ENCODE results near the gene LELP1. TPM values are rescaled to one million over a fixed set of nuclear protein-coding genes. Genes with fewer than 3 reads are reported as not detected.
"Not testable (repeated sequence)": the region's sequence is repeated elsewhere in the genome, so short reads cannot be mapped to it uniquely, and the experiment has no call there.

LELP1 gene
- total RNA-seq, 2 donors from 2014 or later, result 4.4 TPM; not detected in 1

DNA sequence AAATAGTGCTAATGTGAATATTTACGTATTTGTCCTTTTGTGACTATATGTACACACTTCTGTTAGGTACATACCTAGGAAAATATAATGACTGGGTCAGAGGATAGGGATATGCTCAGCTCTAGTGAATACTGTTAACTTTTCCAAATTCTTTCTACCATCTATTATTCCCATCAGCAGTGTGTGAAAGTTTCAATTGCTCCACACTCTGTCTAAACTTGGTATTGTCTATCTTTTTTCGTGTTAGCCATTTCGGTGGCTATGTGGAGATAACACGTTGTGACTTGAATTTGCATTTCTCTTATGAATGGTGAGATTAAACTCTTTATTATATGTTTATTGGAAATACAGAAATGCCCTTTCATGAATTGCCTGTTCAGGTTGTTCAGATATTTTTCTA lies 22.7 kb upstream of the LELP1 start:
- TF ChIP-seq POLR2AphosphoS5 (IDR thresholded peaks at IDR 0.05), result no peak
- TF ChIP-seq, protein P1, sequence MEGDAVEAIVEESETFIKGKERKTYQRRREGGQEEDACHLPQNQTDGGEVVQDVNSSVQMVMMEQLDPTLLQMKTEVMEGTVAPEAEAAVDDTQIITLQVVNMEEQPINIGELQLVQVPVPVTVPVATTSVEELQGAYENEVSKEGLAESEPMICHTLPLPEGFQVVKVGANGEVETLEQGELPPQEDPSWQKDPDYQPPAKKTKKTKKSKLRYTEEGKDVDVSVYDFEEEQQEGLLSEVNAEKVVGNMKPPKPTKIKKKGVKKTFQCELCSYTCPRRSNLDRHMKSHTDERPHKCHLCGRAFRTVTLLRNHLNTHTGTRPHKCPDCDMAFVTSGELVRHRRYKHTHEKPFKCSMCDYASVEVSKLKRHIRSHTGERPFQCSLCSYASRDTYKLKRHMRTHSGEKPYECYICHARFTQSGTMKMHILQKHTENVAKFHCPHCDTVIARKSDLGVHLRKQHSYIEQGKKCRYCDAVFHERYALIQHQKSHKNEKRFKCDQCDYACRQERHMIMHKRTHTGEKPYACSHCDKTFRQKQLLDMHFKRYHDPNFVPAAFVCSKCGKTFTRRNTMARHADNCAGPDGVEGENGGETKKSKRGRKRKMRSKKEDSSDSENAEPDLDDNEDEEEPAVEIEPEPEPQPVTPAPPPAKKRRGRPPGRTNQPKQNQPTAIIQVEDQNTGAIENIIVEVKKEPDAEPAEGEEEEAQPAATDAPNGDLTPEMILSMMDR (IDR thresholded peaks at IDR 0.05), result no peak
- intact Hi-C loops (cut with DNase I), result no loop called here
- no peaks in the 10 kb centered on the region for H3K4me1 ChIP-seq (replicated peaks)
- WGBS, result 59% methylated on average over 4 of the region's 4 CpGs
- H3K27ac ChIP-seq, result no peak overlapping the region
- H3K9me3 ChIP-seq, result no peaks in the 10 kb centered on the region
- no peak for DNase-seq (ENCODE audit: low spot score)
- no peak overlapping the region for H3K4me3 ChIP-seq
- no peaks in the 10 kb centered on the region for H3K36me3 ChIP-seq
- no peaks in the 10 kb centered on the region for H3K27me3 ChIP-seq (replicated peaks; ENCODE audit: insufficient read depth)

DNA sequence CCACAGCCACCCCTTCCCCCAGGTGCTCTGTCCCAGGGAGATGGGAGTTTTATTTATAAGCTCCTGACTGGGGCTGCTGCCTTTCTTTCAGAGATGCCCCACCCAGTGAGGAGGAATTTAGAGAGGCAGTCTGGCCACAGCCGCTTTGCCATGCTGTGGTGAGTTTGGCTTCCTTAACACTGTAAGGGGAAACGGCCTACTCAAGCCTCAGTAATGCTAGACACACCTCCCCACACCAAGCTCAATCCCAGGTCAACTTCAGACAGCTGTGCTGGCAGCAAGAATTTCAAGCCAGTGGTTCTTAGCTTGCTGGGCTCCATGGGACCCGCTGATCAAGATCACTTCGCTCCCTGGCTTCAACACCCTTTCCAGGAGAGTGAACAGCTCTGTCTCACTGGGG lies 14.9 kb upstream of the LELP1 start:
- H3K36me3 ChIP-seq; H3K4me3 ChIP-seq; intact Hi-C loops (cut with DNase I); H3K27ac ChIP-seq; H3K27me3 ChIP-seq (replicated peaks; ENCODE audit: insufficient read depth); H3K4me1 ChIP-seq (replicated peaks); H3K9me3 ChIP-seq; DNase-seq (ENCODE audit: low spot score): not testable (repeated sequence)
- 78% methylated on average over 4 of the region's 4 CpGs for WGBS

DNA sequence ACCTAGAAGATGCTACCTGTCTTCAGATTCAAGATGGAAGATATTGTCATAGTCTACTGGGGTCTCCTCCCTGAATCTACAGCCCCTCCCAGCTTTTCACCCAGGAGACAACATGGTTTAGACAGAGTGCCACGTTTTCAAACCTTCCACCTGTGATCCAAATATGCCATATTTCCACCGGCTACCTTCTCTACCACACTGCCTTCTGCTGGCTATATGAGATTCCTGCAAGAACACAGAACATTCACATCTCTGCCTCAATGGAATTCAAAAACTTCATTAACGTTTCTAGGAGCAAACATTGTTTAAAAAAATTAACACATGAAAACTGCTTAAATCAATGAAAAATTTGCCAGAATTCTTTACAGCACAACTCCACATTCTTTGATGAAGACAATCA lies 12.9 kb upstream of the LELP1 start:
- no peaks in the 10 kb centered on the region for H3K9me3 ChIP-seq
- DNase-seq (ENCODE audit: low spot score), result no peak
- whole genome bisulfite sequencing, result 13% methylated on average over 3 of the region's 3 CpGs
- H3K4me1 ChIP-seq (replicated peaks), result no peaks in the 10 kb centered on the region
- H3K27ac ChIP-seq, result no peak overlapping the region
- H3K27me3 ChIP-seq (replicated peaks; ENCODE audit: insufficient read depth), result no peaks in the 10 kb centered on the region
- H3K4me3 ChIP-seq, result no peak overlapping the region
- no peaks in the 10 kb centered on the region for H3K36me3 ChIP-seq
- intact Hi-C loops (cut with DNase I), result no loop called here
- TF ChIP-seq, protein P1 (IDR thresholded peaks at IDR 0.05), result no peak
- TF ChIP-seq POLR2A (IDR thresholded peaks at IDR 0.05), result no peak
- TF ChIP-seq POLR2AphosphoS5 (IDR thresholded peaks at IDR 0.05), result no peak

DNA sequence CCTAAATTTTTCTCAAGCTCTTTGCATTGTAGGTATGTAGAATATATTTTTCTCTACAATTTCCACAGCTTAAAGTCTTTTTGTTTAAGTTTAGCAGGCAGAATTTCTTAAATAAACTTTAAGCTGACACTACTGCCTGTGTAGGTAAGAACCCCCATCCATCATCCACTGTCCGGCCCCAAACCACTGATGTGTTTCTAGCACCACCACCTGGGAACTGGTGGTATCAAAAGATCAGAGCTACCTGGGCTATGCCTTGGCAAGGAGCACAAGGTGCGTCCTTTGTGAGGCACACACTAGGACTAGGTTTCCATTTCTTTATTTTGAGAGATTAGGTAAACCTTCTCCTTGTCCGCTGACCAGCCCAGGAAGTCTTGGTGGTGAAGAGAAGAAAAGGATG lies 10.5 kb upstream of the LELP1 start:
- H3K27ac ChIP-seq, result no peak overlapping the region
- H3K36me3 ChIP-seq, result no peaks in the 10 kb centered on the region
- intact Hi-C loops (cut with DNase I), result no loop called here
- TF ChIP-seq POLR2A (IDR thresholded peaks at IDR 0.05) (no peak), POLR2AphosphoS5 (IDR thresholded peaks at IDR 0.05) (no peak)
- TF ChIP-seq, protein P1 (IDR thresholded peaks at IDR 0.05), result no peak
- no peak overlapping the region for H3K4me3 ChIP-seq
- H3K9me3 ChIP-seq, result no peaks in the 10 kb centered on the region
- H3K4me1 ChIP-seq (replicated peaks), result no peaks in the 10 kb centered on the region
- H3K27me3 ChIP-seq (replicated peaks; ENCODE audit: insufficient read depth), result no peaks in the 10 kb centered on the region
- 29% methylated on average over 3 of the region's 3 CpGs for WGBS
- no peak for DNase-seq (ENCODE audit: low spot score)

DNA sequence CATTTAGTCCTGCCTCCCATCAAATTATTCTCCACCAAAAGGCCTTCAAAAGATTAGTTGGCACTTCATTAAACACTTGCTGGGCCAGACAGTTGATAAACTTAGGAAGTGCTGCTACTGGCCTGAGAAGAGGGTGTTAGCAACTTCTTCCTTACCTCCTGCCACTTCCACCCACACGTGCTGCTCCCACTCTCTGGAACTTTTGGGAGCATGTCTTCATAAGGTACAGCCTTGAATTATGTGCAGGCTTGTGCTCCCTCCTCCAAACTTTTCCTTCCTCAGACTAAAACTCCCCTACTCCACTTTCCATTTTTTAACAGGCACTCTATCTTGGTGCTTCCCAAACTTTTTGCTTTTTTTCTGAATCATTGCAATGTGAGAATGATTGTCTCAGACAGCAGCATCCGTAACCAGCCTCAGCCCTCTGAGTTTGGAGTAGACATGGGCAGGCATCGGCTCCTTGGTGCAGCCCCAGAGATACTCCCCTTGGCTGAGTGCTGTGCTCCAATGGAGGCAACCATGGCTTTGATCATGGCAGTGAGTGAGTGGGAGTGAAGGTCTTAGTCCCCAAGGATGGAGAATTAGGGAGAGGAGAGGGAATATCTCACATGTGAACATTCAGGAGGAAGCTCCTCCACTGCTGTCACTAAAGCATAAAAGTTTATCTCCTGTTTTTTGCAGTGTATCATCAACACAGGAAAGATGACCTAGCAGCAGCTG lies 8.7 kb upstream of the LELP1 start:
- 62% methylated on average over 3 of the region's 3 CpGs for WGBS
- intact Hi-C loops (cut with DNase I), result no loop called here
- H3K36me3 ChIP-seq, result no peaks in the 10 kb centered on the region

More for the DNA sequence above, 8.7 kb upstream of the LELP1 start:
- TF ChIP-seq POLR2AphosphoS5 (IDR thresholded peaks at IDR 0.05) (no peak), POLR2A (IDR thresholded peaks at IDR 0.05) (no peak)
- TF ChIP-seq, protein P1 (IDR thresholded peaks at IDR 0.05), result no peak
- DNase-seq (ENCODE audit: low spot score), result no peak
- Histone ChIP-seq H3K27me3 (replicated peaks; ENCODE audit: insufficient read depth) (no peaks in the 10 kb centered on the region), H3K4me3 (no peak overlapping the region), H3K9me3 (no peaks in the 10 kb centered on the region), H3K4me1 (replicated peaks) (no peaks in the 10 kb centered on the region), H3K27ac (no peak overlapping the region)
